SU-DHL-6 (cell line): Measurements from ENCODE around the gene UPB1.

Experiments
- CTCF ChIP-seq: fragments of 200-600 bp; sonication (generic); IDR thresholded peaks from one replicate; pipeline ENCODE4 v1.5.1; 2017; ENCODE audit warnings: antibody characterized with exemption, mild to moderate bottlenecking, low read length, moderate library complexity; ENCODE audit not compliant: insufficient read depth, poor library complexity, severe bottlenecking
- EZH2phosphoT487 ChIP-seq: fragments of 200-600 bp; sonication (generic), shearing (Covaris generic); conservative IDR thresholded peaks from 2 replicates; pipeline ENCODE4 v1.6.1; 2018; ENCODE audit warnings: mild to moderate bottlenecking, antibody characterized with exemption, low read length, moderate library complexity, mixed read lengths

- TF ChIP-seq CTCF, result no peak
- TF ChIP-seq EZH2phosphoT487, result no peak
Observed at GRCh38 chr22:24553597-24554312, 58.6 kb downstream of the UPB1 start.
